ENCODE data around the gene MIR17HG. TPM values are rescaled to one million over a fixed set of nuclear protein-coding genes. Genes with fewer than 3 reads are reported as not detected.
A peak's percentile ranks its signal among the peaks of the same experiment; 100 is the strongest.

MIR17HG gene
- total RNA-seq, 2 donors from 2014 or later = 2.7 to 16.5 TPM

DNA sequence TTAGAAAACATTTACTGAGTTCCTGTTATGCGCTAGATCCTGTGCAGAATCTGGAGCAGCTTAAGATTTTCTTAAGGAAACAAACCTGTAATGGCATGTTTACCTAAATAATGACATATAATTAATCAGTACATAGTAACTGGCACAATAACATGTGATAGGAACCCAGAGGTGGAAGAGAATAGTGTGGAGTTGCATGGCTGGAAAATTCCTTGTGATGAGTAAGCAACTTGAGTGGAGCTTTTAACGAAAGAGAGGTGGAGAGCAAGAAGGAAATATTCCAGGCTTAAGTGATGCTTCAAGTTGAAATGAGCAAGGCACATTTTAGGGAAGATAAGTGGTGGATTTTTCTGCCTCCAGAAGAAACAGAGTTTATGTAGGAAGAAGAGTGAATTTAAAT, 41.7 kb downstream of the MIR17HG start:
- DNase-seq (ENCODE audit: low spot score) (no peak), ATAC-seq (ENCODE audit: insufficient number of reproducible peaks, low FRiP score, low read depth) (no peak)
- Histone ChIP-seq H3K27ac (no peak overlapping the region), H3K27me3 (replicated peaks; ENCODE audit: insufficient read depth) (no peaks in the 10 kb centered on the region), H3K4me3 (no peak overlapping the region), H3K9me3 (no peaks in the 10 kb centered on the region), H3K4me1 (ENCODE audit: control insufficient read depth in 1 of 2, low read depth in 2 of 2) (no peaks in the 10 kb centered on the region), H3K36me3 (no peaks in the 10 kb centered on the region)
- TF ChIP-seq, protein P1, sequence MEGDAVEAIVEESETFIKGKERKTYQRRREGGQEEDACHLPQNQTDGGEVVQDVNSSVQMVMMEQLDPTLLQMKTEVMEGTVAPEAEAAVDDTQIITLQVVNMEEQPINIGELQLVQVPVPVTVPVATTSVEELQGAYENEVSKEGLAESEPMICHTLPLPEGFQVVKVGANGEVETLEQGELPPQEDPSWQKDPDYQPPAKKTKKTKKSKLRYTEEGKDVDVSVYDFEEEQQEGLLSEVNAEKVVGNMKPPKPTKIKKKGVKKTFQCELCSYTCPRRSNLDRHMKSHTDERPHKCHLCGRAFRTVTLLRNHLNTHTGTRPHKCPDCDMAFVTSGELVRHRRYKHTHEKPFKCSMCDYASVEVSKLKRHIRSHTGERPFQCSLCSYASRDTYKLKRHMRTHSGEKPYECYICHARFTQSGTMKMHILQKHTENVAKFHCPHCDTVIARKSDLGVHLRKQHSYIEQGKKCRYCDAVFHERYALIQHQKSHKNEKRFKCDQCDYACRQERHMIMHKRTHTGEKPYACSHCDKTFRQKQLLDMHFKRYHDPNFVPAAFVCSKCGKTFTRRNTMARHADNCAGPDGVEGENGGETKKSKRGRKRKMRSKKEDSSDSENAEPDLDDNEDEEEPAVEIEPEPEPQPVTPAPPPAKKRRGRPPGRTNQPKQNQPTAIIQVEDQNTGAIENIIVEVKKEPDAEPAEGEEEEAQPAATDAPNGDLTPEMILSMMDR (IDR thresholded peaks at IDR 0.05) = no peak

GRCh38 chr13:91397595-91397994, 50.1 kb downstream of the MIR17HG start:
- no peaks in the 10 kb centered on the region for H3K36me3 ChIP-seq
- TF ChIP-seq, protein P1 (IDR thresholded peaks at IDR 0.05) = no peak
- DNase-seq (ENCODE audit: low spot score) (no peak), ATAC-seq (ENCODE audit: insufficient number of reproducible peaks, low FRiP score, low read depth) (no peak)
- H3K4me3 ChIP-seq = no peak overlapping the region
- H3K9me3 ChIP-seq = no peaks in the 10 kb centered on the region
- H3K27ac ChIP-seq = no peak overlapping the region
- H3K27me3 ChIP-seq (replicated peaks; ENCODE audit: insufficient read depth) = no peaks in the 10 kb centered on the region
- H3K4me1 ChIP-seq (ENCODE audit: control insufficient read depth in 1 of 2, low read depth in 2 of 2) = peaks cover 0 to 15% of the 10 kb centered on the region in 2 donors

GRCh38 chr13:91398413-91399188, 51.1 kb downstream of the MIR17HG start, which contains the start of gene GPC5:
GPC5 (plus strand) TSS chr13:91398621.
- TF ChIP-seq, protein P1 (IDR thresholded peaks at IDR 0.05) = no peak
- H3K27me3 ChIP-seq (replicated peaks; ENCODE audit: insufficient read depth) = no peaks in the 10 kb centered on the region
- H3K36me3 ChIP-seq = no peaks in the 10 kb centered on the region
- DNase-seq (ENCODE audit: low spot score) = peak; percentile 4
- H3K4me1 ChIP-seq (ENCODE audit: control insufficient read depth in 1 of 2, low read depth in 2 of 2) = peaks cover 0 to 15% of the 10 kb centered on the region in 2 donors
- H3K27ac ChIP-seq = no peak within 1 kb of the TSS
- peak; percentile 78 for ATAC-seq (ENCODE audit: insufficient number of reproducible peaks, low FRiP score, low read depth)
- H3K9me3 ChIP-seq = no peaks in the 10 kb centered on the region
- peak within 1 kb of the TSS; percentile 76 for H3K4me3 ChIP-seq

DNA sequence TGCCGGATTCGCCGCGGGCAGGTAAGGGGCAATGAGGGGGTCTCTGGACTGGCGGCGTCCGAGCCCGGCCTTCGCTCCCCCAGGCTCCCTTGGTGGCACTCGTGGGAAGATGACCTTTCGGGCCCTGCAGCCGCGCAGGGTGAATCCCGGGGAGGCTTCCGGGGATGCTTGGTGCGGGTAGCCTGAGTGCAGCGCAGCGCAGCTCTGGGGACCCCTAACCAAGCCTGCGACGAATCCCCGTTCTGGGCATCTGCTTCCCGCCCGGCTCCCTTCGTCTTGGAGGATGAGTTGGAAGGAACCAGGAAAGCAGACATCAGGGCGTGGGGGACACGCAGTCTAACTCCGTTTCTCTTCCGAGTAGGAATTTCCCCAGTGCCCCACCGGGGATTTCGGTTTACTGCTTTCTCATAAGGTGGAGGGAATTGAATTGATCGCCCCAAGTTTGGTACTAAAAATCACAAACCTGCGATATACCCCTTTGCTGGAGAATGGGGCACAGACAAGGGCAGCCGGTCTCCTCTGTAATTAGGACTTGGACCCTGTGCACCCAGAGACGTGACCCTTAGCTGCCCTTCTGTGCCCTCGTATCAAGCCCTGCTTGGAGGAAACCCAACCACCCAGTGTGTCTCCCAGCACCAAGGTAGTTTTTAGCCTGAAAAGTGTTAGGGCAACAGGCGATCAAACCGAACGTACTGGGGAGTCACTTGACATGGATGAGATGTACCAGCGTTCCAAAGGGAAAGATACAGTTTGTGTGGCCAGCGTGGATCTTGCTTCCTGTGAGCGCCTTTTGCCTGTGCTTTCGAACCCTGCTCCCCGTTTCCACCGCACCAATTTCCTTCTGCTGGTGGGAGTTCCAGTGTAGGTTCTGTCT, 51.9 kb downstream of the MIR17HG start:
- peak overlapping the region; percentile 76 for H3K4me3 ChIP-seq
- DNase-seq (ENCODE audit: low spot score) = no peak
- TF ChIP-seq, protein P1 (IDR thresholded peaks at IDR 0.05) = no peak
- ATAC-seq (ENCODE audit: insufficient number of reproducible peaks, low FRiP score, low read depth) = no peak
- H3K4me1 ChIP-seq (ENCODE audit: control insufficient read depth in 1 of 2, low read depth in 2 of 2) = peaks cover 0 to 15% of the 10 kb centered on the region in 2 donors
- no peak overlapping the region for H3K27ac ChIP-seq
- H3K9me3 ChIP-seq = no peaks in the 10 kb centered on the region
- no peaks in the 10 kb centered on the region for H3K36me3 ChIP-seq
- H3K27me3 ChIP-seq (replicated peaks; ENCODE audit: insufficient read depth) = no peaks in the 10 kb centered on the region

GRCh38 chr13:91400063-91400399, 52.5 kb downstream of the MIR17HG start:
- Histone ChIP-seq H3K4me3 (no peak overlapping the region), H3K27me3 (replicated peaks; ENCODE audit: insufficient read depth) (no peaks in the 10 kb centered on the region), H3K9me3 (no peaks in the 10 kb centered on the region), H3K4me1 (ENCODE audit: control insufficient read depth in 1 of 2, low read depth in 2 of 2) (peaks cover 0 to 15% of the 10 kb centered on the region in 2 donors), H3K36me3 (no peaks in the 10 kb centered on the region), H3K27ac (no peak overlapping the region)
- TF ChIP-seq, protein P1 (IDR thresholded peaks at IDR 0.05) = no peak
- DNase-seq (ENCODE audit: low spot score) (no peak), ATAC-seq (ENCODE audit: insufficient number of reproducible peaks, low FRiP score, low read depth) (no peak)

All from thoracic aorta (tissue), 2 donors.